ENCODE results near the gene RAD9A. TPM values are rescaled to one million over a fixed set of nuclear protein-coding genes. Genes with fewer than 3 reads are reported as not detected.
A peak's percentile ranks its signal among the peaks of the same experiment; 100 is the strongest.

Gene RAD9A
- total and polyA plus RNA-seq, 9 of the 15 experiments (the other 6 are each of a cell fraction or from before 2014, with no cell fraction given), result 1.4 to 41.2 (median 16.1) TPM

GRCh38 chr11:67410984-67411784 is 19.4 kb downstream of the RAD9A start:
- no peak overlapping the region for H3K27ac ChIP-seq (ENCODE audit: extremely low read depth, low read depth, low read length)
- ChIA-PET POLR2A (interaction anchor here (0.5 to 3.0 kb wide), 7 partner anchors 9 to 842 kb away, joined by 3 to 19 read pairs (median 3); partner anchors contain the start of gene PPP1CA), CTCF (ENCODE audit: low intra/inter-chr PET ratio) (no interaction called here)
- intact Hi-C loops (cut with micrococcal nuclease), result no loop called here
- H3K9ac ChIP-seq (ENCODE audit: insufficient read depth in 1 of 2, low read depth in 2 of 2, low read length in 2 of 2), result peak overlapping the region in 1 of 2 experiments; percentile 84; a peak in 2 of 4 replicates
- DNase-seq (ENCODE audit: extremely low read depth in 1 of 4, low spot score in 3 of 4), result no peak
- H3K27me3 ChIP-seq (ENCODE audit: control insufficient read depth in 2 of 2, insufficient read depth in 2 of 2, low read length in 2 of 2), result no peaks in the 10 kb centered on the region
- H3K4me3 ChIP-seq, result no peak overlapping the region
- H3K36me3 ChIP-seq (ENCODE audit: control insufficient read depth, insufficient read depth, low read length), result no peaks in the 10 kb centered on the region
- no TSS peak for BruUV-seq (replicated peaks)
- H3K4me2 ChIP-seq (ENCODE audit: insufficient read depth, low read length), result no peak overlapping the region; the same call in 1 of the 2 replicates
- no peak overlapping the region for H2AFZ ChIP-seq (ENCODE audit: low read depth, low read length)
- peak; percentile 59 for FAIRE-seq
- WGBS (ENCODE audit: insufficient coverage, low coverage, missing lambda C conversion rate), result 57% methylated on average over 17 of the region's 17 CpGs
- in situ Hi-C loops (cut with MboI), result no loop called here
- ATAC-seq, result peak; percentile 3; the same call in 1 of the 3 replicates
- peaks cover 21 to 65% of the 10 kb centered on the region in 2 experiments for H3K4me1 ChIP-seq (replicated peaks in 1 of 2; ENCODE audit: control insufficient read depth in 2 of 2, insufficient read depth in 2 of 2, low read length in 2 of 2)
- no peaks in the 10 kb centered on the region for H3K79me2 ChIP-seq (ENCODE audit: control insufficient read depth, insufficient read depth, low read length)
- no peaks in the 10 kb centered on the region for H3K9me1 ChIP-seq (ENCODE audit: control insufficient read depth, insufficient read depth, low read length)
- no peaks in the 10 kb centered on the region for H3K9me3 ChIP-seq (replicated peaks; ENCODE audit: control insufficient read depth, insufficient read depth, low read depth, low read length)
- no peaks in the 10 kb centered on the region; the same call in 1 of the 2 replicates for H4K20me1 ChIP-seq (replicated peaks; ENCODE audit: control insufficient read depth, insufficient read depth, low read length)
- TF ChIP-seq KDM5B (IDR thresholded peaks at IDR 0.05; ENCODE audit: insufficient replicate concordance, low read depth, low read length) (peak; percentile 18), POLR2G (IDR thresholded peaks at IDR 0.05; ENCODE audit: low read depth, low read length) (0 out of 2 replicates have a peak, but pooled peaks have one; percentile 24), ZHX1 (conservative IDR thresholded peaks at IDR 0.05; ENCODE audit: low read length) (no peak), GABPA (tag; conservative IDR thresholded peaks at IDR 0.05; ENCODE audit: low read depth) (no peak)
